ENCODE measurements around the gene KRT74.

The KRT74 gene

GRCh38 chr12:52523824-52524223 lies 49.8 kb downstream of the KRT74 start:
- no peak for DNase-seq (ENCODE audit: low read depth)
- no peak for TF ChIP-seq CTCF (IDR thresholded peaks at IDR 0.05; ENCODE audit: control insufficient read depth, insufficient read depth, low read depth, low read length, missing control alignments)
- H3K4me3 ChIP-seq (ENCODE audit: control insufficient read depth, low read depth, low read length), result no peak overlapping the region

- no peak for DNase-seq (ENCODE audit: low read depth)
- TF ChIP-seq CTCF (IDR thresholded peaks at IDR 0.05; ENCODE audit: control insufficient read depth, insufficient read depth, low read depth, low read length, missing control alignments), result no peak
- no peak overlapping the region for H3K4me3 ChIP-seq (ENCODE audit: control insufficient read depth, low read depth, low read length)
Measured at GRCh38 chr12:52522346-52523011, 51.2 kb downstream of the KRT74 start.

- no peak for TF ChIP-seq CTCF (IDR thresholded peaks at IDR 0.05; ENCODE audit: control insufficient read depth, insufficient read depth, low read depth, low read length, missing control alignments)
- no peak overlapping the region for H3K4me3 ChIP-seq (ENCODE audit: control insufficient read depth, low read depth, low read length)
- no peak for DNase-seq (ENCODE audit: low read depth)
Measured at GRCh38 chr12:52521568-52522266, 51.9 kb downstream of the KRT74 start.

- TF ChIP-seq CTCF (IDR thresholded peaks at IDR 0.05; ENCODE audit: control insufficient read depth, insufficient read depth, low read depth, low read length, missing control alignments), result no peak
Measured at GRCh38 chr12:52521175-52521567, 52.5 kb downstream of the KRT74 start.

GRCh38 chr12:52519826-52520662 lies 53.6 kb downstream of the KRT74 start, which contains the start of gene KRT5:
Gene KRT5, minus strand, starts transcription at chr12:52520394. Its CDS starts 98 bp downstream, at chr12:52520296.
- no peak for DNase-seq (ENCODE audit: low read depth)
- no peak within 1 kb of the TSS for H3K4me3 ChIP-seq (ENCODE audit: control insufficient read depth, low read depth, low read length)
- TF ChIP-seq CTCF (IDR thresholded peaks at IDR 0.05; ENCODE audit: control insufficient read depth, insufficient read depth, low read depth, low read length, missing control alignments), result no peak

More at GRCh38 chr12:52521175-52521567, 52.5 kb downstream of the KRT74 start:
- no peak for DNase-seq (ENCODE audit: low read depth)
- H3K4me3 ChIP-seq (ENCODE audit: control insufficient read depth, low read depth, low read length), result no peak overlapping the region

- H3K4me3 ChIP-seq (ENCODE audit: control insufficient read depth, low read depth, low read length), result no peak overlapping the region
- no peak for DNase-seq (ENCODE audit: low read depth)
- TF ChIP-seq CTCF (IDR thresholded peaks at IDR 0.05; ENCODE audit: control insufficient read depth, insufficient read depth, low read depth, low read length, missing control alignments), result no peak
Measured at GRCh38 chr12:52519387-52519703, 54.3 kb downstream of the KRT74 start.
